HTERT RPE-1 (cell line): ENCODE measurements around the gene IGFBP2.
"Not testable (repeated sequence)": the region's sequence is repeated elsewhere in the genome, so short reads cannot be mapped to it uniquely, and the experiment has no call there.

Source experiments
- in situ Hi-C: fragments of 300-500 bp; cut with MboI; formaldehyde crosslinking; loops from 4 replicates; pipeline ENCODE4 v1.14.3; 2020; ENCODE audit warnings: low sequenced_read_pairs

Gene IGFBP2, protein sequence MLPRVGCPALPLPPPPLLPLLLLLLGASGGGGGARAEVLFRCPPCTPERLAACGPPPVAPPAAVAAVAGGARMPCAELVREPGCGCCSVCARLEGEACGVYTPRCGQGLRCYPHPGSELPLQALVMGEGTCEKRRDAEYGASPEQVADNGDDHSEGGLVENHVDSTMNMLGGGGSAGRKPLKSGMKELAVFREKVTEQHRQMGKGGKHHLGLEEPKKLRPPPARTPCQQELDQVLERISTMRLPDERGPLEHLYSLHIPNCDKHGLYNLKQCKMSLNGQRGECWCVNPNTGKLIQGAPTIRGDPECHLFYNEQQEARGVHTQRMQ

DNA sequence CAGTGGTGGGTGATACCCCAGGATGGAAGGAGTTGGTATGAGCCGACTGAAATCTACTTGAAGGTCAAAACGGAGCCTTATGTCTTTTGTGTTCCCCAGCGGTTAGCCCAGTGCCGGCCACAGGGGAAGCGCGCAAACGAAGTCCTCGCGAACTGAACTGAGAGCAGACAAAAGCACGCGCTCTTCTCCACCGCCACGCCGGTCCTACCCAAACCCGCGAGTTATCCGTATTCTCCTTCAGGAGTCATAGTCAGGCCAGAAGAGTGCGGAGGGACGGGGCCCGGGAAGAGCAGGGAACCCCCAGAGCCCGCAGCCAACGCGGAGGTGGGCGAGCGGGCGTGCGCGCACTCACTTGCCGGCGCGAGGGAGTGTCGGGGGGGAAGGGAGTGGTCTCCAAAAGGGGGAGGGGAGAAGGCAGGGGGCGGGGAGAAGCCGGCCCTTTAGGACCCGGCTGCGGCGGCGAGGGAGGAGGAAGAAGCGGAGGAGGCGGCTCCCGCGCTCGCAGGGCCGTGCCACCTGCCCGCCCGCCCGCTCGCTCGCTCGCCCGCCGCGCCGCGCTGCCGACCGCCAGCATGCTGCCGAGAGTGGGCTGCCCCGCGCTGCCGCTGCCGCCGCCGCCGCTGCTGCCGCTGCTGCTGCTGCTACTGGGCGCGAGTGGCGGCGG, at the start of gene IGFBP2:
IGFBP2 (plus strand) TSS at position 469 of the 664 bp plus-strand sequence; CDS start at position 573, 104 bp downstream.
- in situ Hi-C loops, result no loop called here

DNA sequence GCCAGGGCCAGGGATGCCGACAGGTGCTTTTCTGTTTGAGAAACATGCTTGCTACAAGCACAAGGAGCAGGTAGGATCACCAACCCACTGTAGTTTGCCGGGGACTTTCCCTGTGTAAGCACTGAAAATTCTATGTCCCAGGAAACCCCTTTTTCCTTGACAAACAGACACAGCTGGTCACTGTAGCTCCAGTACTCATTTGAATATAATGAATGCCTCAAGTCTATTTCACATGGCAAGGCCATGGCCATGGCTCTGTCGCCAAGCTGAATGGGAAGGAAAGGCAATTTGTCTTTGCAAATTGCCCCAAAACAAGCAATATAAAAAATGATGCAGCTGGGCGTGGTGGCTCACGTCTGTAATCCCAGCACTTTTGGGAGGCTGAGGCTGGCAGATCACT, 49.6 kb upstream of the IGFBP2 start:
- in situ Hi-C loops, result no loop called here

DNA sequence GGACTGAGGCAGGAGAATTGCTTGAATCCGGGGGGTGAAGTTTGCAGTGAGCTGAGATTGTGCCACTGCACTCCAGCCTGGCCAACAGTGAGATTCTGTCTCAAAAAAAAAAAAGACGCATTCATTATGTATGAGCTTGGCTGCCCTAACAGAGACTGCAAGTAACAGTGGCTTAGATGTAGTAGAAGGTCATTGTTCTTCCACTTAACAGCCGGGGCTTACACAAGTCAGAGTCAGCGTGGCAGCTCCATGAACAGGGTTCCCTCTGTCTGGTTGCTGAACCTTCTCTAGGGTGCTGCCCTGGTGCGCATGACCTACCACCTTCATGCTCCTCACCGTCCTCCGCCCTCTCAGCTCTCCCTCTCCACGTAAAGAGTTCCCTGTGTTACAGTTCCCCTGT, 49.1 kb upstream of the IGFBP2 start:
- in situ Hi-C loops, result no loop called here

DNA sequence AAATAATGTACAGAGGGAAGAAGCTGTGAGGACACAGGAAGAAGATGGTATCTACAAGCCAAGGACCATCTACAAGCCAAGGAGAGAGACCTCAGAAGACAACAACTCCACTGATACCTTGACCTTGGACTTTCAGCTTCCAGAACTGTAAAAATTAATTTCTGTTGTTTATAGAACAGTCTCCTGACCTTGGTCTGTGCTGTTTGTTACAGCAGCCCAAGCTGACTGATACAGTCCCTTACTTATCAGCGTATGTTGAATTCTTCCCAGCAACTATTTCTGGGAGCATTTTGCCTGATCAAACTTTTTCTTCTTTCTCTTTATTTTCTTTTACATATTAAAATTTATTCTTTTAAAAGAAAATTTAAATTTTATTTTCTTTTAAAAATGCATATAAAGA, 47.8 kb upstream of the IGFBP2 start:
- in situ Hi-C loops, result no loop called here

DNA sequence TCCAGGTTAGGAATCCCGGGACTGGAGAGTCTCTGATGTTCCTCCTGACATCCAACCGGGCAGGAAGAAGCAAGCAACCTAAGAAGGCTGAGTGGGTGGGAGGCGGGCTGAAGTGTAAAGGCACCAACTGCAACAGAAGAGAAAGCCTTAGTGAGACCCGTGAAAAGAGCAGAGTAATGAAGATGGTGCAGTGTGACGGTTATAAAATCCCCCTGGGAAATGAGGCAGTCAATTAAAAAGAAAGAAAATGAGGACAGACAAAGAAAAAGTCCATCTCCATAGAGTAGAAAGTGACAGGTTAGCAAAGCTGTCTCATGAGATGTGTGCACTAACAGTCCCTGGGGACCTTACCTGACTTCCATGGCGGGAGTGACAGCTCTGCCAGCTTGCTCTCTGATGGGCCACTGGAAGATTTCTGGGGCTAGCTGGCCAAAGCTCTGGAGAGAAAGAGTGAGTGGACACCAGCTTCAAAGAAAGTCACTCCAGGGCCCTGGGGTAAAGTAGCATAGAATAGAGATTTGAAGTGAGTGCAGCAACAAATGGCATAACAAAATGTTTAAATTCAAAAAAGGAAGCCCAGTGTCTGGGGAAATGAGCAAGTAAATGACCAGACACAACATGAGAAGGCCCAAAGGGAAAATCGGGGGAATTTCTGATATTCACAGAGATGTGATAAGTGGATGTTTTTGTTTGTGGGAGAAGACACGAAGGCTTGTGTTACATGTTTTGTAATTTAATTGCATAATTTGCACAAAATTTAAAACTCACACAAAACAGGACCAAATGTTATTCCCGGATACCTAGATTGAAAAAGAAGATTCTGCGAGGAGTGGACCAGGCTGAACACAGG, 44.1 kb upstream of the IGFBP2 start:
- in situ Hi-C loops, result no loop called here

DNA sequence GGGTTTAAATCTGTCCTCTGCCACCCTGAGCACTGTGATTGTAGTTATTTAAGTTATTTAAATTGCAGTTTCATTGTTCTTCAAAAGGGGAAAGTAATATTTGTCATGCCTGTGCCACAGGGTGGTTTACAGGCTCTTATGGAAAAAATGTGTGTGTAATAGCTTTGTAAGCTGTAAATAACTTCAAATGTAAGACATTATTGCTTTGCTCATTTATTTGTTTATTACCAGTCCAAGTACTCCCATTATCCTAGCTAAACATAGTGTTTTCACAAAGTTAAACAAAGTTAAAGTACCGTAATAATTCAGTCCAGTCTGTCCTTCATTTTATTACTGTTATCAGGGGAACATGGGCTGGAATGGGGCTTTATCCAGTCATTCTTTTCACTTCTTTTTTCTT, 43.4 kb upstream of the IGFBP2 start:
- in situ Hi-C loops, result no loop called here

DNA sequence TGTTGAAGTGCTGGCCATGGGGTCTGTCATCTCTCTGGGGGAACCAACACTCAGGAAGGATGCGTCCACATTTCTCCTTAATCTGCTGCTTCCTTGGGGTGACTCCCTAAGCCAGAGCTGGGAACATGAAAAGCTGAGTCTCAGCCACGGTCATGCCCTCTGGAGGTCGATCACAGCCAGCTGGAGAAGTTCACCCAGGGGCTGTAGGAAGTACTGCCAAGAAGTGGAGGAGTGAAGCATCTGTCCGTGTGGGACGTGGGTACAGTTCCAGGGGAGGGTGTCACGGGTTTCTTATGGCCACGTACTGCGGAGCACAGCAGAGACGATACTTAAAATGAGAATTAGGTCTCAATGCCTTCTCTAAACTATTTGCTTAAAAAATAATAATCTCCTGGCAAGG, 42.4 kb upstream of the IGFBP2 start:
- in situ Hi-C loops, result no loop called here

DNA sequence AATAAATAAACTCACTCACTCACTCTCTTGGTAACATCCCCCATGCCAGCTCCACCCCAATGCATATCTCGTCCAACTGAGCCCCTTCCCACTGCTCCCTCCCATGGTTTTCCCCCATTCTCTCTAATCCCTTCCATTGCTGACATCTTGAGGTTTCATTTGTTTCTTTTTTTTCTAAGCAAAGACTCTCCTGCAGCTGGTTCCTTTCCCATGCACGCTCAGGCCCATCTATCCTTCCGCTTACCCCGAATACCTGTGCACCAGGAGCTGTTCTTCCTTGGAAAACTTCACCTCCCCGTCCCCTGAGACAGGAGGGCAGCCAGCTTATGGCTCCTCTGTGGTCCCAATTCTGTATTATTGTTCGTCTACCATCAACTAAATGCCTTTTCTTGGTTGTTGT, 41.7 kb upstream of the IGFBP2 start:
- in situ Hi-C loops, result no loop called here

DNA sequence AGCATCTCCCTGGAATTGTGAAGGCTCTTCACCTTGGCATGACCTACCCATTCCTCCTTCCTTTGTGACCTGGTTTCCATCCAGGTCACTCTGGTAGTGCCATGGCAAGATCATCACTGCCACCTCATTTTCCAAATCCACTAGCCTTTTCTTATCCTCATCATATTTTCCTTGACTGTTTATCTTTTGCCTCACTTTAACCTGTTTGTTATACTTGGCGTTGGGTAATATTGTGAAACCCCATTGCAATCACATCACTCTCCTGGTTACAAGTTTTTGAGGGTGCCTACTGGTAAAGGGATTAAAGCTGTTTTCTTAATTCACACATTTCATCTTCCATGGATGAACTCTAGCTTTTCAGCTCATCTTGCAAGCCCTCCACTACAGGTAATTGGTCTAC, 39.1 kb upstream of the IGFBP2 start:
- in situ Hi-C loops, result no loop called here

DNA sequence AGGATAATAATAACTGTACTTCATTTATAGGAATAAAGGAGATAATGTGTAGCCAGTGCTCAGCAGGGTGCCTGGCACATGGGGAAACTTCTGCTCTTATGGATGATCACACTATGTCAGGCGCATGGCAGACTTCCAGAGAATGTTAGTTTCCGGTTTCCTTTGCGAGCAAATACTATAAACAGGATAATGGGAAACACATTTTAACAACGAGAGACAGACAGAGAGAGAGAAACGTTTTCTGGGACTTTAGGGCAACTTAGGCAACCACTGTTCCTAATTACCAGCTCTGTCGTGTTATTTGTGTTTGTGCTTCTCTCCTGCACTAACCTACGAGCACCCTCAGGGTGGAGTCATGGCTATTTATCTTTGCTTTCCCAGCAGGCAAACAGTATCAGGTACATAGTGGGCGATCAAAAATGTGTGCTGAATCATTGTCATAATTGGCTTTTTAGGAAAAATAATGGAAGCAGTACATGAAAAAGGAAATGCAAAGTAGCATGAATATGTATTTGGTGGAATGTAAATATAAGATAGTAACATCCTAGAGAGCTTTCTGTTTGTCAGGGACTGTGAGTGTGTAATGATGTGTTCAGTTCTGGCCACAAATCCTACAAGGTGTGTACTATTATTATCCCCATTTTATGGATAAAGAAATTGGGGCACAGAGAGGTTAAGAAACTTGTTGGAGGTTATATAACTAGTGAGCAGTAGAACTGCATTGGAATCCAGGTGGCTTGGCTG, 36.8 kb upstream of the IGFBP2 start:
- in situ Hi-C loops, result no loop called here

DNA sequence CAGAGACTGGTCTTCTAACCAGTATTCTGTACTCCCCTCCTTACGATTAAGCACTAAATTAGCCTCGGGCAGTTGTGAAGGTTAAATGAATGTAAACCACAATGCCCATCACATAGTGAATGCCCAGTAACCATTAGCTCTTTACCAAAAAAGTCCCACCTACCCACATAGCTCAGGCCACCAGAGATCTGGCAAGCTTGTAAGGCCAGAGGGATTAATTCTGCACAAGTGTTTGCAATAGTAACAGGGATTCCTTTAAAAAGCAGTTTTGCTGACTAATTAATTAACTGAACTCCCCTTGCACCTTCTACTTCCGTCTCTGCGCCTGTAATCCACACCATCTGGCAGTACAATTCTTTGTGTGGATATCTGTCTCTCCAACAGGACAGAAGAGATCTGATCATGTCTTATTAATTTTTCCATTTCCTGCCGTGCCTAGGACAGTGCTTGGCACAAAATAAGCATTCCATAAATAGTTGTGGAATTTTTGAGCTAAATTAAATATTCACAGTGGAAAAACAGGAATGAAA, 36.2 kb upstream of the IGFBP2 start:
- in situ Hi-C loops, result no loop called here

DNA sequence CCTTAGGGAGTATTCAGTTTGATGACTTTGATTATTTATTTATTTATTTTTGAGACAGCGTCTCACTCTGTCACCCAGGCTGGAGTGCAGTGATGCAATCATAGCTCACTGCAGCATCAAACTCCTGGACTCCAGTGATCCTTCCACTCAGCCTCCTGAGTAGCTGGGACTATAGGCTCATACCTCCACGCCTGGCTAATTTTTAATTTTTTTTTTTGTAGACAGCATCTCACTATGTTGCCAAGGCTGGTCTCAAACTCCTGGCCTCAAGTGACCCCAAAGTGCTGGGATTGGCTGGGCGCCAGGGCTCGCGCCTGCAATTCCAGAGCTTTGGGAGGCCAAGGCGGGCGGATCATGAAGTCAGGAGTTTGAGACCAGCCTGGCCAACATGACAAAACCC, 35.4 kb upstream of the IGFBP2 start:
- in situ Hi-C loops, result not testable (repeated sequence)

DNA sequence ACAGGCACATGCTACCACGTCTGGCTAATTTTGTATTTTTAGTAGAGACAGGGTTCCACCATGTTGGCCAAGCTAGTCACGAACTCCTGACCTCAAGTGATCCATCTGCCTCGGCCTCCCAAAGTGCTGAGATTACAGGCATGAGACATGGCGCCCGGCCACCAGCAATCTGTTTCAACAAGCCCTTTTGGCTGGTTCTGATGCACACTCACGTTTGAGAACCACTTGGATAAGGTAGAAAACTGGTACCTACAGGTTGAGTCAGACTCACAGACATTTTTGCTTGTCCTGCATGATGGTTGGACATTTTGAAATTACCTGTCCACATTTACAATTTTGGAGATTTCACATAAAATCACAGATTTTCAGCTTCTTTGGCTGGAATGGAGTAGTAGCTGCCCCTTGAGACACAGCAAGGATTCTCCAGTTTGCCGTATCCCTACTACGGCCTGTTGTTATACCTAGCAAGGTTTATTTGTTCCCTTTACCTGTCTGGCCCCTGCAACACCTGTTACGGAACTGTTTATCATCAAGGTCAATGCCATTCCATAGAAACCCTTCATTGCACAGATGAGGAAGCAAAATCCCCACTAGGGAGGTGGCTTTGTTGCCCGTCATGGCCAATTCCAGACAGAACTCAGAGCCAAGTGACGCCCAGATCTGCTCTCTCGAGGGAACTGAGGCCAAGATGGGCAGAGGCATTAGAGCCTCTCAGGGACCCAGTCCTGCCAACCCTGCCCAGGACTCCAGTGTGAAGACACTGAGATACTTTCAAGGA, 31.4 kb upstream of the IGFBP2 start:
- in situ Hi-C loops, result no loop called here

DNA sequence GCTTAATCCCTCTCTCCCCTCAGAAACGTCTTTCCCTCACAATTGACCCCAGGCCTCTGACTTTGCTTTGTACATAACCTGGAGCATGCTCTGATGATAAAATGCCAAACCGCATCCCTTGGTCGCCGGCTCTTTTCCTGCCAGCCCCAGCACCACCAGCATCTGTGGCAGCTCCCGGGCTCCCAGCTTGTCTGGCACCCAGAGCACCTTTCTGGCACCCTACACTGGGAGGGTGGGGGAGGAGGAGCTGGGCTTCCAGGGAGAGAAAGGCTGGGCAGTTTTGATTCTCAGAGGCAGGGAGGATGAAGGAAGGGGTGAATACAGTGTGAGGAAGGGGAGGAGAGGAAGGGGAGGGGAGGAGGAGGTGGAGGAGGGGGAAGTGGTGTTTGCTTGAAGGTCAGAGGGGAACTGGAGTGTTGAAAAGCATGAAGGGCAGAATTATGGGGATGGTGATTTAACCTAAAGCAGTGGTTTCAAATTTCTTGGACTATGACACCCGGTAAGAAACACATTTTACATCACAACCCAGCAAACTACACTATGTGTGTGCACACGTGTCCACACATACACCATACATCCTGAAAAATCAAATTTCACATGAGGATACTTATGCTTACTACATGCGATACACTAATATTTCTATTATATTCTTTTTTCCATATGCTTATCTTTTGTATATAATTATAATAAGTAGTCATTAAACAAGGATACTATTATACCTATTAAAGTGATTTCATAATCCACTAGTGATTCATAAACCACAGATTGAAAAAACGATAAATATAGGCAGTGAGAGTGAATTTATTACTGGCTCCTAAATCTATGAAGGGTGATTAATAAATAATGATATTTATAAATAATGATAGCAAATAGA, 30.0 kb upstream of the IGFBP2 start:
- in situ Hi-C loops, result no loop called here

DNA sequence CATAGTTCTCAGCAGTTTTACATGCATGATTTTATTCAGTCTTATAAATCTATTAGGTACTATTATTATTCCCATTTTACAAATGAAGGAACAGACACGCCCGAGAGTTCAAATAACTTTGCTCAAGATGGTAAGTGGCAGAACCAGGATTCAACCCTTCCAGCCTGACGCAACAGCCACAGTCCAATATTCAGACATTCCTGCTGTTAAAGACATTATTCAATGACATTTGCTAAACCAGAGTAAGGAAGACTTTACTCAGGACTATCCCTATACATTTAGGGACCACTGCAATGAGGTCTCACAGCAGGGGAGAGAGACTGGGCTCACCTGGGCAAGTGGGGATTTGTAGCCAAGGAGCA, 29.4 kb upstream of the IGFBP2 start:
- in situ Hi-C loops, result no loop called here

DNA sequence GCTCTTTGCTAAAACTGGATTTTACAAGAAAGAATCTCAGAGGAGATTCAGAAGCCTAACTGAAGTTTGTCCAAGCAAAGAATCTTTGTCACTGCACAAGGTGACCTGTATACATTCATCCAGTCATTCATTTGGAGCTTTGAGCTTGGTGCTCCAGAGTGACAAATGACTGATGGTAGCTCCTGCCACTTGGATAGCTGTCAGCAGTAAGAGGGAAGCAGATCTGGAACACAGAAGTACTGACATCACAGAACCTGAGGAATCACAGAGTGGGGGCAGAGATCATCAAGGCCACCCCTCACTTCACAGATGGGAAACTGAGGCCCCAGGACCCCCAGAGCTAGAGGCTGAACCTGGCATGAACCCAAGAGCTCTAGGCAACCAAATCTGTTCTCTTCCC, 28.8 kb upstream of the IGFBP2 start:
- in situ Hi-C loops, result no loop called here

DNA sequence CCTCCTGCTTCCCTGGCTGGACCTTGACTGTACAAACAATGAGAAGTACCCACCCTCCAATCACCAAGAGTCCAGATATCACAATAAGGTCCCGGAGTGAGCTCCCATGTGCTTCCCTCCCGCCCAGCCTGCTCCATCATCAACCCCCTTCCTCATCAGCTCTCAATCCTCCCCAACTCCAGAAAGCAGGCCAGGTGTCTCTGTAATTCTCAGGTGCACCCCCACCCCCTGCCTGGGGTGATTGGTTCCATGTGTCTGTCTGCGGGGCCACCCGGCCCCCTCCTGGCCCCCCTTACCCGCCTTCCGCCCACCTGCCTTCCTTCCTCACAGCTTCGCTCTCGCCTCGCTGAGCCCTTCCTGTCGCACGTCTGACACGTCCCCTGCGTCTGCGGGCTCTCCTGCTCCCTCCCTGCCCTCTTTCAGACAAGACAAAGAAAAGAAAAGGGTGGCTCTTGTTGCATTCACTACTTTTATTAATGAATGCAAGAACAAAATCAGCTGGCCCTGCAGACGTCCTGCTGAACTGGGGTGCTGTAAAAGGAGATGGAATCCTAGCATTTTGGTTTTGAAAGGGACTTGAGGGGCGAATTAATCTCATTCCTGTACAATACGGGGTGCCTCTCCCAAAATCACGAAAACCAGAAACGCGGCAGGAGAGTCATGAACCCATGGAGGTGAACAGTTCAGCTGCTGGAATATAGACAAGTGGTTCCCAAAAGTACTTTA, 26.5 kb upstream of the IGFBP2 start:
- in situ Hi-C loops, result no loop called here

DNA sequence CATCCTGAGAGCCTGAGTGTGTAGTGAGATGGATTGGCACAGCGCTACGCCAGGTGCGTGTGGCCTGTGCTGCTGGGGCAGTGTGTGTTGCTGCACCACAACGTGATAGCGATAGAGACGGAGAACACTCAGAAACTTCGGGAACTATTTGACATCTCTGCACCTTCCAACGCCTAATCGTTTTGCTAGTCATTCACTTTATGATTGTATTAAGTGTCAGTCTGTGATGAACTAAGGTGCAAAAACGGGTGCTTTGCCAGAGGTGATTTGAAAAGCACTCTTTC, 26.0 kb upstream of the IGFBP2 start:
- in situ Hi-C loops, result no loop called here

DNA sequence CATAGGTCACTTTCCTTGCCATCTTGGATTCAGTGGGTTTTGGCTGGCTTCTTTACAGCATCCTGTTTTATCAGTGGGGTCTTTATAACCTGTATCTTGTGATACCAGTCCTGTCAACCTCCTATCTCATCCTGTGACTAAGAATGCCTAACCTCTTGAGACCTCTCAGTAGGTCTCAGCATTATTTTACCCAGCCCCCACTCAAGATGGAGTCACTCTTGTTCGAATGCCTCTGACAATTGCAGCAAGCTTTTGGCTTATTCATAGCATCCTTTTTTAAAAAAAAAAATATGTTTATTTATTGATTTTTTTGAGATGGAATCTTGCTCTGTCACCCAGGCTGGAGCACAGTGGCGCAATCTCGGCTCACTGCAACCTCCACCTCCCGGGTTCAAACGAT, 24.7 kb upstream of the IGFBP2 start:
- in situ Hi-C loops, result no loop called here
